Keratinocyte (primary cell): Measurements from ENCODE around the gene ETFB. TPM values are rescaled to one million over a fixed set of nuclear protein-coding genes. Genes with fewer than 3 reads are reported as not detected.

Source experiments
- DNase-seq: peaks from one replicate; pipeline ENCODE4 v3.0.0-alpha.2; 2011; ENCODE audit warnings: low read depth, missing footprints, low spot score
- FAIRE-seq: peaks from 2 replicates; lab custom pipeline; 2011; peaks lifted over from hg19 to GRCh38; lab: Jason Lieb, UNC
- H2AFZ ChIP-seq: 2 replicates; pipeline ENCODE4 v1.6.0; 2012; ENCODE audit warnings: low read length, control low read depth, inconsistent platforms; ENCODE audit not compliant: control insufficient read depth
- H3K27ac ChIP-seq: 2 replicates; pipeline ENCODE4 v1.5.1; 2011; ENCODE audit warnings: low read length; ENCODE audit not compliant: control insufficient read depth, insufficient read depth
- H3K27me3 ChIP-seq: 3 replicates; pipeline ENCODE4 v1.6.0; 2011; ENCODE audit warnings: low read length; ENCODE audit not compliant: control insufficient read depth, insufficient read depth; ENCODE audit errors: extremely low read depth
- H3K36me3 ChIP-seq, 2 experiments: 2 replicates in 1 of 2; 3 replicates in 1 of 2; pipeline ENCODE4 v1.5.1; 2011; ENCODE audit warnings: low read length in 2 of 2, mild to moderate bottlenecking in 1 of 2; ENCODE audit not compliant: control insufficient read depth in 2 of 2, insufficient read depth in 2 of 2; ENCODE audit errors: extremely low read depth in 1 of 2
- H3K4me1 ChIP-seq: 3 replicates; pipeline ENCODE4 v1.5.1; 2011; ENCODE audit warnings: low read length; ENCODE audit not compliant: control insufficient read depth, insufficient read depth; ENCODE audit errors: extremely low read depth
- H3K4me2 ChIP-seq: 3 replicates; pipeline ENCODE4 v1.6.0; 2011; ENCODE audit warnings: low read depth, low read length; ENCODE audit not compliant: control insufficient read depth, insufficient read depth; ENCODE audit errors: extremely low read depth
- H3K4me3 ChIP-seq, 3 experiments: fragments of 200-600 bp in 1 of 3; sonication (generic) in 1 of 3; 2 replicates in 2 of 3; 3 replicates in 1 of 3; pipeline ENCODE4 v1.5.1; 2011 to 2016; ENCODE audit warnings: low read length in 3 of 3, mild to moderate bottlenecking in 3 of 3, control low read depth in 2 of 3, inconsistent platforms in 1 of 3, low read depth in 1 of 3, mixed read lengths in 1 of 3, mixed run types in 1 of 3, moderate library complexity in 1 of 3; ENCODE audit not compliant: control insufficient read depth in 2 of 3, insufficient read depth in 2 of 3; ENCODE audit errors: extremely low read depth in 1 of 3
- H3K79me2 ChIP-seq: 2 replicates; pipeline ENCODE4 v1.6.0; 2012; ENCODE audit warnings: low read length; ENCODE audit not compliant: control insufficient read depth, insufficient read depth
- H3K9ac ChIP-seq: 3 replicates; pipeline ENCODE4 v1.6.0; 2011; ENCODE audit warnings: low read length; ENCODE audit not compliant: control insufficient read depth, insufficient read depth; ENCODE audit errors: extremely low read depth
- H3K9me1 ChIP-seq: 3 replicates; pipeline ENCODE4 v1.6.0; 2011; ENCODE audit warnings: low read length; ENCODE audit not compliant: control insufficient read depth, insufficient read depth; ENCODE audit errors: extremely low read depth
- H3K9me3 ChIP-seq: 2 replicates; pipeline ENCODE4 v1.5.1; 2012; ENCODE audit warnings: low read depth, low read length; ENCODE audit not compliant: control insufficient read depth
- H4K20me1 ChIP-seq: 3 replicates; pipeline ENCODE4 v1.6.0; 2011; ENCODE audit warnings: low read length; ENCODE audit not compliant: control insufficient read depth, insufficient read depth; ENCODE audit errors: extremely low read depth
- EZH2 ChIP-seq: IDR thresholded peaks from one replicate; pipeline ENCODE4 v1.6.1; 2012; ENCODE audit warnings: inconsistent platforms, mild to moderate bottlenecking, low read length, moderate library complexity
- dilution Hi-C: fragments of 300-500 bp; cut with MboI; formaldehyde crosslinking; loops from one replicate; pipeline ENCODE4 v1.7.0; 2020; ENCODE audit warnings: low sequenced_read_pairs; ENCODE audit not compliant: extremely low pct_ligation_motif_present
- polyA plus RNA-seq, 5 experiments: library from polyadenylated mRNA; depleted of rRNA in 3 of 5; stranded (reverse) in 3 of 5; stranded (forward) in 1 of 5; unstranded in 1 of 5; fragments of >200 nt; gene quantifications; 1 replicate in 1 of 5; 2 replicates in 3 of 5; 3 replicates in 1 of 5; pipeline versions ENCODE4 v1.2.1 to v1.2.3, GENCODE V29; 2011 to 2012; ENCODE audit warnings: missing spikeins in 2 of 5, low read depth in 1 of 5, low replicate concordance in 1 of 5
- TF ChIP-seq, protein P1 (sequence below), 3 experiments: IDR thresholded peaks in 1 of 3; conservative IDR thresholded peaks in 1 of 3; optimal IDR thresholded peaks in 1 of 3; 2 replicates in 2 of 3; 3 replicates in 1 of 3; pipeline versions ENCODE3 to v1.5.1; 2011; ENCODE audit warnings: low read length in 3 of 3, mild to moderate bottlenecking in 3 of 3, moderate library complexity in 2 of 3, control low read depth in 1 of 3, inconsistent platforms in 1 of 3; ENCODE audit not compliant: insufficient read depth in 2 of 3; ENCODE audit errors: extremely low read depth in 1 of 3

The ETFB gene
- polyA plus RNA-seq, 1 donor (not counting 4 experiments of a cell fraction or from before 2014, with no cell fraction given) = 95.2 TPM

DNA sequence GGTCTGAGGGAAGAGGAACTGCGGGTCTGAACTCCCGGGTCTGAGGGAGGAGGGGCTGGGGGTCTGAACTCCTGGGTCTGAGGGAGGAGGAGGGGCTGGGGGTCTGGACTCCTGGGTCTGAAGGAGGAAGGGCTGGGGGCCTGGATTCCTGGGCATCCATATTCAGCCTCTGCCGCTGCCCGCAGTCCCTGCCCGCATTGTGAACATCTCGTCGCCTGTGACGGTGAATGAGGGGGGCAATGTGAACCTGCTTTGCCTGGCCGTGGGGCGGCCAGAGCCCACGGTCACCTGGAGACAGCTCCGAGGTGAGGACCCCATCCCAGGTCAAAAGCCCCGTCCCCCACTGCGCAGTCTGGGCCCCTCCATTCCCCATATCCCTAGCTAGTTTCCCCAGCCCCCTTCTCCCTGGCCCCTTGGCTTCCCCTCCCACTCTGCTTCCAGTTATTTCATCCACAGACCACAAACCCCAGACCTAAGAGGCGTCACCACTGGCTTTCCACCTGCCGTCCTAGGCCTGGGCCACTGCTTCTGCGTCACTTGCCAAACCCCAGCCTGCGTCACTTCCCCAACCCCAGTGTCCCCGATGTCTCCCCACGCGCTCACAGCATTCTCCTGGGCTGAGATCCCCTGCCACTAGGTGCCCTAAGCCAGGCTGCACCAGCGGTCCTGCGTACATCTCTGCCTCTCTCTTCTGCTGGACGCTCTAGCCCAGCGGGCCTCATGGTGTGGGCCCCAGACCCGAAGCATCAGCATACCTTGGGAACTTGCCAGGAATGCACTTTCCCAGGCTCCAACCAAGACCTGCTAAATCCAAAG lies 40.8 kb downstream of the ETFB start:
- DNase-seq (no peak), FAIRE-seq (no peak)
- Histone ChIP-seq H3K27ac (no peak overlapping the region), H3K36me3 (no peaks in the 10 kb centered on the region), H2AFZ (no peak overlapping the region), H3K79me2 (no peaks in the 10 kb centered on the region), H3K4me2 (no peak overlapping the region), H3K4me3 (no peak overlapping the region), H3K9ac (no peak overlapping the region), H3K9me3 (no peaks in the 10 kb centered on the region), H4K20me1 (no peaks in the 10 kb centered on the region), H3K4me1 (no peaks in the 10 kb centered on the region), H3K9me1 (no peaks in the 10 kb centered on the region), H3K27me3 (peaks cover 10% of the 10 kb centered on the region)
- TF ChIP-seq, protein P1, sequence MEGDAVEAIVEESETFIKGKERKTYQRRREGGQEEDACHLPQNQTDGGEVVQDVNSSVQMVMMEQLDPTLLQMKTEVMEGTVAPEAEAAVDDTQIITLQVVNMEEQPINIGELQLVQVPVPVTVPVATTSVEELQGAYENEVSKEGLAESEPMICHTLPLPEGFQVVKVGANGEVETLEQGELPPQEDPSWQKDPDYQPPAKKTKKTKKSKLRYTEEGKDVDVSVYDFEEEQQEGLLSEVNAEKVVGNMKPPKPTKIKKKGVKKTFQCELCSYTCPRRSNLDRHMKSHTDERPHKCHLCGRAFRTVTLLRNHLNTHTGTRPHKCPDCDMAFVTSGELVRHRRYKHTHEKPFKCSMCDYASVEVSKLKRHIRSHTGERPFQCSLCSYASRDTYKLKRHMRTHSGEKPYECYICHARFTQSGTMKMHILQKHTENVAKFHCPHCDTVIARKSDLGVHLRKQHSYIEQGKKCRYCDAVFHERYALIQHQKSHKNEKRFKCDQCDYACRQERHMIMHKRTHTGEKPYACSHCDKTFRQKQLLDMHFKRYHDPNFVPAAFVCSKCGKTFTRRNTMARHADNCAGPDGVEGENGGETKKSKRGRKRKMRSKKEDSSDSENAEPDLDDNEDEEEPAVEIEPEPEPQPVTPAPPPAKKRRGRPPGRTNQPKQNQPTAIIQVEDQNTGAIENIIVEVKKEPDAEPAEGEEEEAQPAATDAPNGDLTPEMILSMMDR (optimal IDR thresholded peaks at IDR 0.05 in 1 of 3, IDR thresholded peaks at IDR 0.05 in 1 of 3, conservative IDR thresholded peaks at IDR 0.05 in 1 of 3; ENCODE audit: extremely low read depth in 1 of 3, insufficient read depth in 2 of 3, low read length in 3 of 3) = no peak
- TF ChIP-seq EZH2 = no peak
- dilution Hi-C loops = no loop called here

DNA sequence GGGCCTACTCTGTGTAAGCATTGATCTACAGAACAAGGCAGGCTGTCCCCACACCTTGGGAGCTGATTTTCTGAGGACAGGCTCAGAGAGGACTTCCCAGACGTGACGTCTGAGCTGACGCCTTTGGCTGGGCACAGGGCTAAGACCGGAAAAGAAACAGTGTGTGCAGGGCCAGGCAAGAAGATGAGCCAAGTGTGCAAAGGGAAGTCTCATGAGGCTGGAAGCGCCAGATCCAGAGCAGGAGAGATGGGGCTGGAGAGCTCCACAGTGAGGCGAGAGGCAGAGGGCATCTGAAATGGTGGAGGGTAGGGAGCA lies 42.1 kb downstream of the ETFB start:
- Histone ChIP-seq H3K79me2 (no peaks in the 10 kb centered on the region), H3K9ac (no peak overlapping the region), H3K9me1 (no peaks in the 10 kb centered on the region), H3K27ac (no peak overlapping the region), H3K4me1 (no peaks in the 10 kb centered on the region), H3K4me2 (no peak overlapping the region), H4K20me1 (no peaks in the 10 kb centered on the region), H3K4me3 (no peak overlapping the region), H2AFZ (no peak overlapping the region), H3K27me3 (peaks cover 10% of the 10 kb centered on the region), H3K9me3 (no peaks in the 10 kb centered on the region), H3K36me3 (no peaks in the 10 kb centered on the region)
- no peak for FAIRE-seq
- dilution Hi-C loops = no loop called here
- no peak for DNase-seq
- TF ChIP-seq, protein P1 (optimal IDR thresholded peaks at IDR 0.05 in 1 of 3, IDR thresholded peaks at IDR 0.05 in 1 of 3, conservative IDR thresholded peaks at IDR 0.05 in 1 of 3; ENCODE audit: extremely low read depth in 1 of 3, insufficient read depth in 2 of 3, low read length in 3 of 3) = no peak
- no peak for TF ChIP-seq EZH2
